Measurements from ENCODE around the gene SNAI3.
"Not testable (repeated sequence)": the region's sequence is repeated elsewhere in the genome, so short reads cannot be mapped to it uniquely, and the experiment has no call there.

SNAI3 gene

DNA sequence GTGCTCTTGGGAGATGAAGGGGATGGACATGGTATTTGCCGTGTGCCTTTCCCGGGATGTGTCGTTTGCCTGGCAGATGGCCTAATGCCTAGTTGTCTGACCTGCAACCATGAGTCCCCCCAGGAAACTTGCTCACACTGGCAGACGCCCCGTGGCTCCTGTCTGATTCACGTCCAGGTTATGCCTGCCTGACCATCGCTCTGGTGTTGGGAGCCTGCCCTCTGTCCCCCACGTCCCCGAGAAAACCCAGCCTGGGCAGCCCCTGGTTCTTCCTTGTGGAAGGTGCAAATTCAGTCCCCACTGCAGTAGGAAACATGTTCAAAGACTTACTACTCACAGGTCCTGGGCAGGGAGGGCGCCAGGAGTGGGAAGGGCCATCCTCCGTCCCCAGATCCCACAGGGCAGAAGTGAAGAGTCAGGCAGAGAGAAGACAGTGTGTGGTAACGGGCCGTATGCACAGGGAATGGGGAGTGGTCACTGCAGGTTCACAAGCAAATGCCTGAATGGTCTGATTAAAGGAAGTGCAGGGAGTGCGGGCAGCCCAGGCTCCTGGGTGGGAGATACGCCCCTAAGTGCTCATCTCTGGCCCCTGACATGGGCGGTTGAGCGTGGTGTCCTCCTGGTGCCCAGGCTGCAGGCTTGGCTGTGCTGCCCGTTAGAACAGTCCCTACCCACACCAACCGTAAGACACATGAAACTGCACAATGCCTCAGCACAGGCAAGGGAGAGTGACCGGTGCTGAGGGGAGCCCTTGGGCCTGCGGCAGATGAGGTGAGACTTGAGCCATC is 4.2 kb upstream of the SNAI3 start:
- DNase-seq = no peak

DNA sequence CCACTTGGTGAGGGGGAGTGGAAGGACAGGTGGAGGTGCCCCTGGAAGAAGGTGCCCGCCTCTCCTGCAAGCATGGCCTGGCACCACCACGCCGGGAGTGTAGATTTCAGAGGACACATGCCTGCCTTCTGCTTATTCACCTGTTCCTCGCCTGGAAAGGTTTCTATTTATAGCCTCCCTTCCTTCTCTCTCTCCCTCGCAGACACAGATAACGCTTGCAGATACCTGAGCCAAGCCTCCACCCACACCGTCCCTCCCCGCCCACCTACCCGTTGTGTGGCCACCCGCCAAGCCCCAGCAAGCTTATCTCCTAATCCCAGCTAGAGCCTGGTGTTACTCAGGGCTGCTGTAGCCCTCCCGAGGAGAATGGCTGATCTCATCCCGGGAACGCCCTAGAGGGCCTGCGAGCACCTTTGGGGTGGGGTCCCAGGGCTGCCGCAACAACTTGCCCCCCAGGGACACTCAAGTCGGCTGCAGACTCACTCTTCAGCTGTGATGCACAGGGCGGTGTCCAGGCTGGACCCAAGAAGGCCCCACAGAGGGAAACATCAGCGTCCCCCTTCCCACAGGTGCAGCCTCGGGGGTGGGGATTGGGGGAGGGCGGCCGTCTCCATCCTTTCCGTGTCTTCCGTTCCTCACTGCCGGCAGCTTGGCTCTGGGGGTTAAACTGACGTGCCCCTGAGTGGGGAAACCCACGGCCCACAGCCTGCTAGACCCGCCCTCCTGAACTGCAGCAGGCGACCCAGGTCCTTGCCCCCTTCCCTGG is 1.9 kb upstream of the SNAI3 start:
- no peak for DNase-seq

DNA sequence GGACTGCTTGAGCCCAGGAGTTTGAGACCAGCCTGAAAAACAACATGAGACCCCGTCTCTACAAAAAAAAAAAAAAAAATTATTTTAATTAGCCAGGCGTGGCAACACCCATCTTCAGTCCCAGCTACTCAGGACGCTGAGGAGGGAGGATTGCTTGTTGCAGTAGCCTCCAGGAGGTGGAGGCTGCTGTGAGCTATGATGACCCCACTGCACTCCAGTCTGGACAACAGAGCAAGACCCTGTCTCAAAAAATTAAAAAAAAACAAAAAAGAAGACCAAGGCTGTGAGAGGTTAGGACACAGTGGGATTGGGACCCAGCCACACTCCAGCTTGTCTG is 1.3 kb upstream of the SNAI3 start:
- DNase-seq = no peak

DNA sequence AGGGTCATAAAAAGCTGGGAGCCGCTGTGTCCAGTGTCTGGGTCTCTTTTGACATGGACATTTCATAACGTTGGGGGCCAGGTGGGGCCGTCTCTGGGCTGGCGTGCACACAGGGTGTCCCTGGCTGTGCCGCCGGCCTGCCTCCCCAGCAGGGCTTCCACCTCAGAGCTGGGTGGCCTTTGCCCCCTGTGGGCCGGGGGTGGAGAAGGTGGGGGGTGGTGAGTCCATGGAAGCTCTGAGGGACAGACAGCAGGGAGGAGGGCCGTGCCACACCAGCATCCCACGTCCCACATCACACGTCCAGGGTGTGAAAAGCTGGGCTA is 908 bp upstream of the SNAI3 start:
- DNase-seq = no peak

DNA sequence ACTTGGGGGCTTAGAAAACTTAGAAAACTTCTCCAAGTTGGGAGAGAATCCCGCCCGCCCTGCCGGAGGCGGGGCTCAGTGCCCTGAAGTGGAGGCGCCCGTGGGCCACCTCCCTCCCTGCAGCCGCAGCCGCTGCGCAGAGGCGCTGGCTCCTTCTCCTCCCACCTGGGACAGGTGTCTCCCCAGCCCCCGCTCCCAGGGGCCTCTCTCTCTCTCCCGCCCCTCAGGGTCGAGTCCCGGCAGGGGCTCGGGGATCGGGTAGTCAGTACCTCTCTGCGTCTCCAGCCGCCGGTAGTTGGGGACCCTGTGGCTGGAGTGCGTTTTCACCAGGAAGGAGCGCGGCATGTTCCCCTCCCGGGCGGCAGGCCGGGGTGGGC is 257 bp downstream of the SNAI3 start:
- no peak for DNase-seq

DNA sequence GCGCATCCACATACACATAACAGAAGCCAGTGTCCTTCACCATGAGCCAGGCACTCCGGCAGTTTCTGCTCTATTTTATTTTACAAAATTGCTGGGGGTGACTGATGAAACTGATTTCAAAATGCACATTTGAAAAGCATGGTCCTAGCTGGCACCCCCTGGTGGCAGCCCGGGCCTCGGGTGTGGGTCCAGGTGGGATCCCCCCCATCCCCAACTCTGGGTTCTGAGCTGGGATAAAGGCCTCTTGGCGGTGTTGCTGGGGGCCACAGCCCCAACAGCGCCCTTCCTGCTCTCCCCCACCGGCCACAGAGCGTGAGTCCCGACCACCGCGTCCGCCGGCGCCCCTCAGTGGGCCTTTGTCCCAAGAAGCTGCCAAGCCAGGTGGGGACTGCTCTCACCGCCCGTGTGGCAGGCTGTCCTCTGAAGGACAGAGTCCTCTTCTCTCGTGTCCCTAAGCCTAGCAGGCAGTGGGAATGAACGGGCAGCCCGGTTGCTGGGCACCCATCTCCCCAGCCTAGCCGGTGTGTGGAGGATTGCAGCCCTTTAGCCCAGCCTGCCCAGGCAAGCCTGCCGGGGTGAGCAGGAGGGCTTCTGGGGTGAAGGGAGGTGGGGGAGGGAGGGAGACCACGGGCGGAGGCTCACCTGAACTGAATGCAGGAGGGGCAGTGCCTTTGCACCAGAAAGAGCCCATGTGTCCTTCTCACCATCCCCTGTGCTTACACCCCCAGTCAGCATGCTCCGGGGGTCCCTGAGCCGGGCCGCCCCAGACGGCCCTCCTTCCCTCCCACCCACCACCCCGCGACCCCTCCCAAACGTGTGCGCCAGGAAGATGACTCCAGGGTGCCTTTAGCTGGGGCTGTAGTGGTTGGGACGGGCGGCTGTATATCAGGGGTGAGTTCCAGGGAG is 898 bp downstream of the SNAI3 start:
- DNase-seq = no peak

DNA sequence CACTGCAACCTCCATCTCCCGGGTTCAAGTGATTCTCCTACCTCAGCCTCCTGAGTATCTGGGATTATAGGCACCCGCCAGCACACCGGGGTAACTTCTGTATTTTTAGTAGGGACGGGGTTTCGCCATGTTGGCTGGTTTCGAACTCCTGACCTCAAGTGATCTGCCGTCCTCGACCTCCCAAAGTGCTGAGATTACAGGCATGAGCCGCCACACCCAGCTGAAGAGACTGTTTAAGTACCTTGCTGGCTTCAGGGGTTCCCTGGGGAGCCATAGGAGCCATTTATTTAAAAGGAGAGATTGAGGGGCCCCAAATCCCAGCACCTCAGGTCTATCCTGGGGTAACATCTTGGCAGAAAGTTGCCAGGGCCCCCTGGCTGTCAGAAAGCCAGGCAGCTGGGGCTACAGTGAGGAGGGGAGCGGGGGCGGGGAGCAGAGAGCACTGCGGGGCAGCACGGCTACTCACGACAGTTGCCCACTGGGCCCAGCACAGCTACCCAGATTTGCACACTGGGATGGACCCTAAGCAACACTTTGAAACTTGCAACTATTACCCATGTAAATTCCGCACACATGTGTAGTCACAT is 1.6 kb downstream of the SNAI3 start:
- DNase-seq = no peak

DNA sequence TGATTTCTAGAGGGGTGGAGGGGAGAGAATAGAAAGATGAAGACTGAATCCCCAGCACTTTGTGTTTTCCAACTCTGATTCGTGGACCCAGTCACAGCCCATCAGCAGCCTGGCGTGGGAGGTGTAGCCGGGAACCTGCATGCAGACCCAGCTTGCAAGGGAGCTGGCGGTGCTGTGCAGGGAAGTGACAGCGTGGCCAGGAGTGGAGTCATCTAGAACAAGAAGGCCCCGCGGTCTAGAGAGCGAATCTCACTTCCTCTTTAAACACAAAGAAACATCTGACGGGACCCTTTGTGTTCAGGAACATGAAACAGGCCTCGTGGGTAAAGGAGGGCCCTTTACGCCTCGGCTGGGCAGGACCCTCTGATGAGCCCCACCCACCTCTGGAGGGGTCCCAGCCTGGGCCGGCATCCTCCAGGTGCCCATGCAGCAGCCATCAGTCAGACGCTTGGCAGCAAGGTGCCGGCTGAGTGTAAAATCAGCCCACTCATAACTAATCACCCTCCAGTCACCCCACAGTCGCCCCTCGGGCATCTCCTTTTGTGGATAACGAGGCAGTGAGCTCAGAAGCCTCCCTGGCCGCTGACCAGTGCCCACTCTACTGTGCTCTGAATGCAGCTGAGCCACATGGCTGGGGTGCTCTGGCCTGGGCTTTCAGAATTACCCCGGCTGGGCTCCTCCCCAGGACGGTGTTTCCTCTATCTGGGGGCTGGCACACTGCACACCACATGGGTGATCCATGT is 4.4 kb downstream of the SNAI3 start:
- no peak for DNase-seq

DNA sequence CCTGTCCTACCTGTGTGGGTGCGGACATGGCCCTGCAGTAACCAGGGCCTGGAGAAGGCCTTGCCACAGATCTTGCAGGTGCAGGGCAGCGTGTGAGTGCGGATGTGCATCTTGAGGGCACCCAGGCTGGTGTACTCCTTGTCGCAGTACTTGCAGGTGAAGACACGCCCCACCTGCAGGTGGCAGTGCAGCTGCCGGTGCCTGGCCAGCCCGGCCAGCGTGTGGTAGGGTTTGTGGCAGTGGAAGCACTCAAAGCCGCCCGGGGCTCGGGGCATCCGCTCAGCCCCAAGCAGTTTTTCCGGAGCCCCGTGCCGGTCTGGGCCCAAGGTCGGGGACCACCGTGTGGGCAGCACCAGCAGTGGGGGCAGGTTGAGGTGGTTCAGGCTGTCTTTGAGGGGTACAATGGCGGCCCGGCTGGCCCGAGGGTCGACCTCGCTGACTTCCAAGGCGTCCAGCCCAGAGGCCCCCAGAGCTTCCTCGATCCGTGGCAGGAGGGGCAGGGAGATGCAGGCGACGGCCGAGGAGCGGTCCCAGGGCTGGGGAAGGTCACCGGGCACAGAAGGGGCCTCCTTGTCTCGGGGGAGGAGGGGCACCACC is 5.1 kb downstream of the SNAI3 start:
- no peak for DNase-seq

DNA sequence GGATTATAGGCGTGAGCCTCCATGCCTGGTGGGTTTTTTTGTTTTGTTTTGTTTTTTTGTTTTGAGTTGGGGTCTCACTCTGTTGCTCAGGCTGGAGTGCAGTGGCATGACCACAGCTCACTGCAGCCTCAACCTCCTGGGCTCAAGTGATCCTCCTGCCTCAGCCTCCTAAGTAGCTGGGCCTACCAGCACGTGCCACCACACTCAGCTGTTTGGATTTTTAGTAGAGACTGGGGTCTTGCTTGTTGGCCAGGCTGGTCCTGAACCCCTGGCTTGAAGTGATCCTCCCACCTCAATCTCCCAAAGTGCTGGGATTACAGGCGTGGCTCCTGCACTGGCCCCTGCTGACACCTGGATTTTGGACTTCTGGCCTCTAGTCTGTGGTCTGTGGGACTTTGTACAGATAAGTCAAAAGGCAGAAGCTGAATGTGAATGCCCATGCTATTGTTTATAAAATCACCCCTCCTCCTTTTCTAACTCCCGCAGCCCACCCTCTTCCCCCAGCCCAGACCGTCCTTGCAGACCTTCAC is 5.7 kb downstream of the SNAI3 start:
- DNase-seq = no peak

DNA sequence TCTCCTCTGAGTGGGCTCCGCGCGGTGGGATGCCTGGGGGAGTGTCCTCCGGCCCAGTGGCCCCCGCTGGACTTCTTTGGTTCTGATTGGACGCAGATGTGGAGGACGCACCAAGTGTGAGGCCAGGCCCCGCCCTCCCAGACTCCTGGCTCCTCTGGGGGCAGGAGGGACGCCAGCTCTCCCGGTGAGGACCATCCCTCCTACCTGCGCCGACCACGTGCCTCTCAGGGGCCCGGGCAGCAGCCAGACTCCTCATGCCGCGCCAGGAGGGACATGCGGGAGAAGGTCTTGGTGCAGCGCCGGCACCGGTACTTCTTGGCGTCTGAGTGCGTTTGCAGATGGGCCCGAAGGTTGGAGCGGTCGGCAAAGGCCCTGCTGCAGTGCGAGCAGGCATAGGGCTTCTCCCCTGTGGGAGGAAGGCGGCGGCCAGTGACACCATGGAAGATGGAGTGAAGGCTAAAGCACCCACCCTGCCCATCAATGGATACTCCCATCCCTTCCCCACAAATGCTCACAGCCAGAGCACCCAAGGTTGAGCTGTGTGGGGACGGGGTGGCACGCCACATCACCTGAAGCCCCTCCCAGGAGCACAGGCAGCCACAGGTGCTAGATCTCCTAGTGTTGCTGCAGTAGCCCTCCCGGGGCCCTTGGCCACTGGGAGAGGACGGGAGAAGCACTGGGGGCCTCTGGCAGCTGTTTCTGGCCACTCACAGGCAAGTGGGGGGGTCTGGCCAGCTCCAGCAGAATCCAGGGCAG is 7.9 kb downstream of the SNAI3 start:
- DNase-seq = no peak

DNA sequence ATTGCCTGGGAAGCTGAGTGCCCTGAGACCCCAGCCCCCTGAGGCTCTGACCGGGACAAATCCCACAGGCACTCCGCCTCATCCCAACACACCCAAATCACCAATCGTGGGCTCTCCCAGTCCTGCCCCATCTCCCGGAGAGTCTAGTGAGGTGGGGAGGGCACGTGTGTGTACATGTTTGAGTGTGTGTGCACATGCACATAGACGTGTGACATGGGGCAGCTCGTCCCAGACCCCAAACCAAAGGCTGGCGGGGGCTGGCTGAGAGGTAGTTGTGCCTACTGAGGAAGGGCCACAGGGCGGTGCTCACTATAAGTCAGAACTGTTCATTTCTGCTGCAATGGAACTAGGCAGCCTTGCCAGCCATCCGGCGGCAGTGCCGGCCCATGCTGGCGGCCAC is 8.6 kb downstream of the SNAI3 start:
- DNase-seq = no peak

DNA sequence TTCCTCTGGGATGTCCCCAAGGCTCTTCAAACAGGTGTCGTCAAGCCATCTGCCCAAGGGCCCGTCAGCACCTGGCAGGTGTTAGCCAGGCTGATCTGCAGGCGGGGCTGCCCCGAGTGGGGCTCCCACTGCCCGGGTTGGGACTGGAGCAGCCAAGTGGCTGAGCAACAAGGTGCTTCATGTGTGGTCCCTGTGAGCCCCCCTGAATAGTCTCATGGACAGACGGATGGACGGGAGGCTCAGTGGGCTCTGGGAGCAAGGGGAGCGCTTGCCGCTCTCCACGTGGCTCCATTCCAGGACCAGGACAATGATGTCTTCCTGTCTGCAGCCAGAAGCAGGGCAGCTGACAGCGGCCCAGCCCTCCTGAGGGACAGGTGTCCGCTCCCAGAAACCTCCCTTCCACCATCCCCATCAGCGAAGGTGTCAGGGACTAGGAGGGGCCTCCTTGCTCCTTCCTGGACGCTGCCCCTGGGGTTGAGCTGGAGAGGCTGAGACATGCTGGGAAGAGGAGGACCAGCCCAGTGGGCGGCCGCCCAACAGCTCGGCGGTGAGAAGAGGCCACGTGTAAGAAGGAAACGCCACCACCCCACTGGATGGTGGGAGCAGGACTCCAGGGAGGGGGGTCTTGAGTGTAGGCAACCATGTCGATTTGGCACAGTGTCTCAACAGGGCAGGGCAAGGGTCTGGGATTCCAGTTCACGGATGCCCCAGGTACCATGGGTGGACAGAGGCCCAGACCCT is 9.6 kb downstream of the SNAI3 start:
- no peak for DNase-seq

DNA sequence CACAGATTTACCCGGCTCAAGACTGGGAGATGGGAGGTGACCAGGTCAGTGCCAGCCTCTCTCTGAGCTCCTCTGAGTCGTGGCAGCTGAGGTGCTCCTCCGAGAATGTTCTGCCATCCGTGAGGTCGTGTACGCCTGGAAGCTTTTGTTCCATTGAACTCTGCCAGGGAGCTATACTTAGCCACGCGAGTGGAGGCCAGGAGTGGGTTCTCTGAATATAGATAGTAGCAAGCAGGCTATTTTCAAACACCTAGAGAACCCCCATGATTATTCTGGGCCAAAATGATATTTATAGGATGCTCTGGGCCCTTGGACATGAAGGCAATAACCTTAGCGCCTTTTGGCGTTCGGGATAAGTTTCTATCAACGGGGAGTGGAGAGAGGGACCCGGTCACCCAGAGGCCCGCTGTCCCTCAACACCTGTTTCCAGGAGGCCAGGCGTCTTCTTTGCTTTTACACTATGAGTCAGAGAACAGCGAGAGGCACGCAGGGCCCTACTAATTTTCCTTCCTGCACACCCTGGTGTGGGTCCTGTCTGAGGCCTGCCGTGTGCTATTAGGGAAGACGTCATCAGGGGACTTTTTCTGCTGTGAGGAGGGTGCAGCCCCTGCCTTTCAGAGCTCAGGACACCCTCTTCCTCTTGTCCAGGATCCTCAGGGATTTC is 12.5 kb downstream of the SNAI3 start:
- DNase-seq = no peak

DNA sequence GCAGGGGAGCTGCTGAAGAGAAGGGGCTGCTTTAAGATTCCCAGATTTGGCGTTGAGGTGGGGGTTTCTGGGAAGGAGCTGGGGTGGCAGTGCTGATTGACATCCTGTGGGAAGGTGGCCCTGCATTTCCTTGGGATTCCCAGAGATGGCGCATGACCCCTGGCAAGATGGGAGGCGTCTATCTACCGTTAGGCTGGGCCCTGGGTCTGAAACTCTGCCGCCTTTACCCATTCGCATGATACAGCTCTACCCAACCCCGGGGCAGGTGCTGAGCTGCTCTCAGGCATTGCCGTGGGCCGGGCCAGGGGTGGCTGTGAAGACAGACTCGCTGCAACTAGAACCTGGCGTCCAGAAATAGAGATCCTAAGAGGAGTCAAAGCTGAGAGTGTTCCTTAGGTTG is 13.5 kb downstream of the SNAI3 start:
- no peak for DNase-seq

DNA sequence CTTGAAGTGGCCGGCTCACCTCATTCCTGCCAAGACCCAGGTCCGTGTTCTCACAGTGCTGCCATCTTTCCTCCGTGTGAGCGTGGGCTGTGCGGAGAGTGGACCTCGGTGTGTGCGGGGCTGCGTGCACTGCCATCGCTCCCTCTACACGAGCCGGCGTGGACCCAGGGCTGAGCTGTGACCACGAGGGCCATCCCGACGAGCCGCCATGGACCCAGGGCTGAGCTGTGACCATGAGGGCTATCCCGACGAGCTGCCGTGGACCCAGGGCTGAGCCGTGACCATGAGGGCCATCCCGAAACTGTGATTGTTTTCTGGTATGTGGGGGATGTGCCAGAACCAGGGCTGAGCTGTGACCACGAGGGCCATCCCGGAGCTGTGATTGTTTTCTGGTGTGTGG is 14.5 kb downstream of the SNAI3 start:
- DNase-seq = no peak

DNA sequence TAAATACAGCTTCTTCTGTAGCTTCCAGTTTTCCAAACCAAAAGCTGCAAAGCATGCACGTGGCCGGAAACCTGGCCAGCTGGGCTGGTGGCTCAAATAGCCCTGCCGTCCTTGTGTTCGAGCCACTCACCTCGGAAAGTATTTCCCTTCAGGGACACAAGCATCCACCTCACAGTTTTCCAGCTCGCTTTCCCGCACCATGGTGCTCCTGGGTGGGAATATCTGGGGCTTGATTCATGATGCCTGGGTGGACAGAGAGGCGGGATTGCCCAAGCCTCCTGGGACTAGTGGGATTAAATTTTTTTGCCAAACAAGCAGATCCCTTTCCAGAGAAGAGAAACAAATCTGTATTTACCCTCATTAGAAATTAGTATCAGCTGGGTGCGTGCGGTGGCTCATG is 16.3 kb downstream of the SNAI3 start:
- peak; percentile 25 for DNase-seq

DNA sequence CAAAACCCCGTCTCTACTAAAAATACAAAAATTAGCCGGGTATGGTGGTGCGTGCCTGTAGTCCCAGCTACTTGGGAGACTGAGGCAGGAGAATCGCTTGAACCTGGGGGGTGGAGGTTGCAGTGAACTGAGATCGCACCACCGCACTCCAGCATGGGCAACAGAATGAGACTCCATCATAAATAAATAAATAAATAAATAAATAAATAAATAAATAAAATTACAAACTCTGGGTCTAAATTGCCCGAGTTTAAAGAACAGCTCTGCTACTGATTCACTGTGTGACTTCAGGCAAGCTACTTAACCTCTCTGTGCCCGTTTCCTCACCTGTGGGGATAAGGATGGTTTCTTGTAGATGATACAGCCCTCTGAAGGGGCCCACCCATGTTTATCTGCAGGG is 16.8 kb downstream of the SNAI3 start:
- DNase-seq = not testable (repeated sequence)

DNA sequence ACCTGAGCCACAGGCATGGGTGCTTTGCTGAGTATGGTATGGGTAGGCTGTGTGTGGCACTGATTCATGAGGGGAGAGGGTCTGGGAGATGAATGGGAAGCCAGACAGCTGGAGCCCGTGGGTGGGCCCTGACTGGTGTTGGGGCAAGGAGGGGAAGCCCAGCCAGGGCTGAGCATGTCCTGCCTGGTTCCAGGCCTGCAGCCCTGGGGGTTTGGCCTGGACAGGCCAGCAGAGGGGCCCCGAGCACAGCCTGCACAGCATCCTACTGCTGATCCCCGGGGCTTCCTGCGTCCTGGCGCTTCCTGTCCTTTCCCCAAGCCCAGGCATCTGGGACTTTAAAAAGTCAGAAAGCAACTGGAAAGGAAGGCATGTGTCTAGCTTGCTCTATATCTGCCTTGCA is 18.8 kb downstream of the SNAI3 start:
- no peak for DNase-seq

DNA sequence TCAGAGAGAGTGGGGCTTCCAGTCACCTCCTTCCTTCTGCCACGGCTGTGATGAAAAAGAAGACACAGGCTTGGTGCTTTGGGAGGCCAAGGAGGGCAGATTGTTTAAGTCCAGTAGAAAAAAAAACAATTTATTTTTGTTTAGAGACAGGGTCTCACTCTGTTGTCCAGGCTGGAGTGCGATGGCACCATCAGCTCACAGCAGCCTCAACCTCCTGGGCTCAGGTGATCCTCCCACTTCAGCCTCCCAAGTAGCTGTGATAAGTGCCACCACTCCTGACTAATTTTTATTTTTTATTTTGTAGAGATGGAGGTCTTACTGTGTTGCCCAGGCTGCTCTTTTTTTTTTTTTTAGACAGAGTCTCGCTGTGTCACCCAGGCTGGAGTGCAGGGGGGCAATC is 20.7 kb downstream of the SNAI3 start:
- DNase-seq = no peak

All from GOT3 (cell line).